Activated CD8-positive, alpha-beta T cell treated with anti-CD3 and anti-CD28 coated beads for 36 hours (primary cell): ENCODE results near the gene HDGFL2. TPM values are rescaled to one million over a fixed set of nuclear protein-coding genes. Genes with fewer than 3 reads are reported as not detected.
A peak's percentile ranks its signal among the peaks of the same experiment; 100 is the strongest.

Source experiments
- ATAC-seq: fragments of 200-7000 bp; cut with Tn5 transposase; one replicate; pipeline ENCODE4 v1.10.0; 2021; ENCODE audit warnings: mild to moderate bottlenecking, moderate library complexity
- CTCF ChIA-PET: fragments of 350-600 bp; sonication (Branson Sonifier 250); formaldehyde crosslinking; loops from one replicate; lab custom pipeline; 2021; ENCODE audit warnings: antibody characterized with exemption; lab: Charles Lee
- POLR2A ChIA-PET: fragments of 350-600 bp; sonication (Branson Sonifier 250); formaldehyde crosslinking; loops from one replicate; lab custom pipeline; 2021; ENCODE audit warnings: antibody characterized with exemption; lab: Charles Lee
- DNase-seq: peaks from one replicate; pipeline ENCODE4 v3.0.0-alpha.2; 2020
- H3K27ac Mint-ChIP-seq: one replicate; pipeline ENCODE4 v1.8.0; 2021; ENCODE audit warnings: mild to moderate bottlenecking, mixed read lengths
- H3K27me3 Mint-ChIP-seq: one replicate; pipeline ENCODE4 v1.8.0; 2021; ENCODE audit warnings: mixed read lengths
- H3K36me3 Mint-ChIP-seq: one replicate; pipeline ENCODE4 v1.8.0; 2021; ENCODE audit warnings: low read depth, mixed read lengths
- H3K4me1 Mint-ChIP-seq: one replicate; pipeline ENCODE4 v1.8.0; 2021; ENCODE audit warnings: low read depth, mixed read lengths
- H3K4me3 Mint-ChIP-seq: one replicate; pipeline ENCODE4 v1.8.0; 2021; ENCODE audit warnings: mild to moderate bottlenecking, moderate library complexity, mixed read lengths
- H3K9me3 Mint-ChIP-seq: one replicate; pipeline ENCODE4 v1.8.0; 2021; ENCODE audit warnings: mixed read lengths
- CTCF ChIP-seq: fragments of 200-600 bp; IDR thresholded peaks from one replicate; pipeline ENCODE4 v1.8.0; 2022; ENCODE audit warnings: antibody characterized with exemption, mild to moderate bottlenecking
- intact Hi-C: fragments of 100-400 bp; cut with micrococcal nuclease; formaldehyde crosslinking; loops from one replicate; pipeline ENCODE4 v1.10.0; 2022
- total RNA-seq, 2 experiments: library from RNA; stranded (reverse); gene quantifications; one replicate each; pipeline ENCODE4 v1.2.3, GENCODE V29; 2021

The HDGFL2 gene
- total RNA-seq, 2 experiments from 2014 or later, result 37.5 to 44.0 TPM

GRCh38 chr19:4456843-4457653 is 15.0 kb upstream of the HDGFL2 start:
- H3K36me3 Mint-ChIP-seq, result no peaks in the 10 kb centered on the region
- peak overlapping the region; percentile 84 for H3K27ac Mint-ChIP-seq
- H3K4me1 Mint-ChIP-seq, result peaks cover 19% of the 10 kb centered on the region
- H3K9me3 Mint-ChIP-seq, result no peaks in the 10 kb centered on the region
- peak overlapping the region; percentile 87 for H3K4me3 Mint-ChIP-seq
- intact Hi-C loops, result no loop called here
- peak; percentile 33 for DNase-seq
- no peak for TF ChIP-seq CTCF
- ChIA-PET POLR2A (interaction anchor here (1.0 to 4.3 kb wide), 7 partner anchors 11 to 55 kb away, joined by 3 to 17 read pairs (median 4); partner anchors contain the start of gene CHAF1A), CTCF (interaction anchor here (0.6 to 1.2 kb wide), 3 partner anchors 14 to 77 kb away, joined by 3 to 4 read pairs (median 3); no protein-coding TSS in a partner anchor)
- H3K27me3 Mint-ChIP-seq, result no peaks in the 10 kb centered on the region
- peak; percentile 28 for ATAC-seq

DNA sequence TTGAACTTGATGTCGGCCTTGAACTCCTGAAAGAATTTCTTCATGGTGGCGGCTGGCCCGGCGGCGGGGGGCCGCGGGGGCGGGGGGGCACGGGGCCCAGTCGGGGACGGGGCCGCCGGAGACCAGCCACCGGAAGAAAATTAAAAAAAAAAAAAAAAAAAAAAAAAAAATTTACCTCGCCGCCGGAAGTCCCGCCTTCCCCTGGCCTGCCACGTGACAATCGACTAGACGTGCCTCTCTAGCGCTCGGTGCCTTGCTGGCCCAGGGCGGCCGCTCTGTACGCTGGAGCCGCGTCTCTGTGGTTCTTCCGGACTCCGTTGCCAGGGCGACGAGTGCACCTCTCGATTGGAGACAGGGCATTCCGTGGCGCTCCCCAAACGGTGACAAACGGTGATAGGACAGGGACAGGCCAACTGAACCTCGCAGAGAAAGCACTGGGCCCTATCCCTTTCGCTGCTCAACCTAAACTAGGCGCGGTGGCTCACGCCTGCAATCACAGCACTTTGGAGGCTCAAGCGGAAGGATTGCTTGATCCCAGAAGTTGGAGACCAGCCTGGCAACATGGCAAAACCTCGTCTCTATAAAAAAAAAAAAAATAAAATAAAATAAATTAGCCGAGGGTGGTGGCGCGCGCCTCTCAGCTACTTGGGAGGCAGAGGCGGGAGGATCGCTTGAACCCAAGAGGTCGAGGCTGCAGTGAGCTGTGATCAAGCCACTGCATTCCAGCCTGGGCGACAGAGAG is 14.3 kb upstream of the HDGFL2 start, which contains the start of gene UBXN6:
Gene UBXN6 (minus strand): TSS at position 141 of the 742 bp plus-strand sequence. CDS start 97 bp downstream, at position 44.
- intact Hi-C loops, result no loop called here
- H3K27me3 Mint-ChIP-seq, result no peaks in the 10 kb centered on the region
- POLR2A ChIA-PET, result interaction anchor here (0.9 to 4.3 kb wide), 8 partner anchors 11 to 55 kb away, joined by 3 to 17 read pairs (median 4); partner anchors contain the start of gene CHAF1A
- H3K4me3 Mint-ChIP-seq, result peak within 1 kb of the TSS; percentile 87
- H3K9me3 Mint-ChIP-seq, result no peaks in the 10 kb centered on the region
- ATAC-seq (peak; percentile 97), DNase-seq (peak; percentile 99)
- CTCF ChIA-PET, result no interaction called here
- peaks cover 19% of the 10 kb centered on the region for H3K4me1 Mint-ChIP-seq
- no peak for TF ChIP-seq CTCF
- peak within 1 kb of the TSS; percentile 84 for H3K27ac Mint-ChIP-seq
- H3K36me3 Mint-ChIP-seq, result no peaks in the 10 kb centered on the region

- CTCF ChIA-PET, result no interaction called here
- intact Hi-C loops, result no loop called here
Observed at GRCh38 chr19:4464815-4465581, 7.1 kb upstream of the HDGFL2 start.

GRCh38 chr19:4467835-4468234 is 4.3 kb upstream of the HDGFL2 start:
- Mint-ChIP-seq H3K36me3 (peaks cover 1% of the 10 kb centered on the region), H3K27me3 (no peaks in the 10 kb centered on the region)
- ATAC-seq, result no peak

More at GRCh38 chr19:4464815-4465581, 7.1 kb upstream of the HDGFL2 start:
- no peak for TF ChIP-seq CTCF
- no peak overlapping the region for H3K27ac Mint-ChIP-seq
- no peaks in the 10 kb centered on the region for H3K36me3 Mint-ChIP-seq
- H3K9me3 Mint-ChIP-seq, result no peaks in the 10 kb centered on the region
- POLR2A ChIA-PET, result no interaction called here
- no peak overlapping the region for H3K4me3 Mint-ChIP-seq
- H3K27me3 Mint-ChIP-seq, result no peaks in the 10 kb centered on the region
- no peak for DNase-seq
- ATAC-seq, result no peak
- no peaks in the 10 kb centered on the region for H3K4me1 Mint-ChIP-seq

More at GRCh38 chr19:4467835-4468234, 4.3 kb upstream of the HDGFL2 start:
- POLR2A ChIA-PET, result no interaction called here
- intact Hi-C loops, result no loop called here
- CTCF ChIA-PET, result interaction anchor here (1.8 kb wide), 1 partner anchor 57 kb away, joined by 4 read pairs; no protein-coding TSS in a partner anchor
- Mint-ChIP-seq H3K4me1 (peaks cover 5% of the 10 kb centered on the region), H3K27ac (no peak overlapping the region), H3K4me3 (no peak overlapping the region), H3K9me3 (no peaks in the 10 kb centered on the region)
- DNase-seq, result no peak
- TF ChIP-seq CTCF, result no peak
